Activated CD4-positive, alpha-beta T cell treated with anti-CD3 and anti-CD28 coated beads, Interleukin-2, amount 10 ng/mL, durations not matched to agents 24 days and 14 days (primary cell): ENCODE measurements around the gene C11orf52. TPM values are rescaled to one million over a fixed set of nuclear protein-coding genes. Genes with fewer than 3 reads are reported as not detected.
"Not testable (repeated sequence)": the region's sequence is repeated elsewhere in the genome, so short reads cannot be mapped to it uniquely, and the experiment has no call there.

Source experiments
- DNase-seq: peaks from one replicate; pipeline ENCODE4 v3.0.0; 2022
- H3K27ac Mint-ChIP-seq: one replicate; pipeline ENCODE4 v1.8.0; 2022; ENCODE audit warnings: mild to moderate bottlenecking, mixed read lengths
- H3K27me3 Mint-ChIP-seq: one replicate; pipeline ENCODE4 v1.8.0; 2022; ENCODE audit warnings: mixed read lengths
- H3K36me3 Mint-ChIP-seq: one replicate; pipeline ENCODE4 v1.8.0; 2022; ENCODE audit warnings: low read depth, mild to moderate bottlenecking, mixed read lengths
- H3K4me1 Mint-ChIP-seq: one replicate; pipeline ENCODE4 v1.8.0; 2021; ENCODE audit warnings: mixed read lengths
- H3K4me3 Mint-ChIP-seq: one replicate; pipeline ENCODE4 v1.8.0; 2022; ENCODE audit warnings: mild to moderate bottlenecking, moderate library complexity, mixed read lengths
- H3K9me3 Mint-ChIP-seq: one replicate; pipeline ENCODE4 v1.8.0; 2021; ENCODE audit warnings: mixed read lengths
- intact Hi-C: fragments of 100-400 bp; cut with micrococcal nuclease; formaldehyde crosslinking; loops from one replicate; pipeline ENCODE4 v1.15.1; 2023
- total RNA-seq: library from RNA; stranded (reverse); gene quantifications from 2 replicates; pipeline ENCODE4 v1.2.3, GENCODE V29; 2022

The C11orf52 gene
- total RNA-seq = not detected in 2 replicates

- Mint-ChIP-seq H3K4me1 (no peaks in the 10 kb centered on the region), H3K9me3 (no peaks in the 10 kb centered on the region), H3K27me3 (peaks cover 38% of the 10 kb centered on the region), H3K27ac (no peak within 1 kb of the TSS), H3K36me3 (no peaks in the 10 kb centered on the region), H3K4me3 (no peak within 1 kb of the TSS)
- intact Hi-C loops = no loop called here
- DNase-seq = no peak
These were observed at the start of gene C11orf52 for GRCh38 chr11:111918390-111919256. Gene C11orf52, plus strand, starts transcription at chr11:111918913. Its CDS starts 60 bp downstream, at chr11:111918973.

GRCh38 chr11:111870113-111870512 lies 48.6 kb upstream of the C11orf52 start:
- Mint-ChIP-seq H3K27me3 (no peaks in the 10 kb centered on the region), H3K4me3 (peak overlapping the region; percentile 28), H3K9me3 (no peaks in the 10 kb centered on the region), H3K4me1 (peaks cover 11% of the 10 kb centered on the region), H3K36me3 (peaks cover 38% of the 10 kb centered on the region), H3K27ac (no peak overlapping the region)
- DNase-seq = no peak
- intact Hi-C loops = loop anchor here (2.0 to 10.0 kb wide), 4 partner anchors 57 to 415 kb away; partner anchors contain the start of genes DLAT and SIK2

GRCh38 chr11:111870522-111870885 lies 48.2 kb upstream of the C11orf52 start:
- peak overlapping the region; percentile 96 for H3K4me3 Mint-ChIP-seq
- no peak for DNase-seq
- intact Hi-C loops = loop anchor here (2.0 to 10.0 kb wide), 4 partner anchors 56 to 414 kb away; partner anchors contain the start of genes DLAT and SIK2

GRCh38 chr11:111870886-111871692 lies 47.6 kb upstream of the C11orf52 start, which contains the start of gene ALG9:
Gene ALG9, minus strand, starts transcription at chr11:111871581. Its CDS starts 99 bp downstream, at chr11:111871482.
- Mint-ChIP-seq H3K27ac (peak within 1 kb of the TSS; percentile 90), H3K4me1 (peaks cover 11% of the 10 kb centered on the region), H3K9me3 (no peaks in the 10 kb centered on the region), H3K4me3 (peak within 1 kb of the TSS; percentile 96), H3K36me3 (peaks cover 35% of the 10 kb centered on the region), H3K27me3 (no peaks in the 10 kb centered on the region)
- intact Hi-C loops = loop anchor here (1.0 to 10.0 kb wide), 5 partner anchors 8 to 414 kb away; partner anchors contain the start of genes CFAP68, DLAT, FDXACB1 and SIK2
- peak; percentile 97 for DNase-seq

More at GRCh38 chr11:111870522-111870885, 48.2 kb upstream of the C11orf52 start:
- Mint-ChIP-seq H3K27ac (peak overlapping the region; percentile 90), H3K36me3 (peaks cover 36% of the 10 kb centered on the region), H3K9me3 (no peaks in the 10 kb centered on the region), H3K27me3 (no peaks in the 10 kb centered on the region), H3K4me1 (peaks cover 11% of the 10 kb centered on the region)

DNA sequence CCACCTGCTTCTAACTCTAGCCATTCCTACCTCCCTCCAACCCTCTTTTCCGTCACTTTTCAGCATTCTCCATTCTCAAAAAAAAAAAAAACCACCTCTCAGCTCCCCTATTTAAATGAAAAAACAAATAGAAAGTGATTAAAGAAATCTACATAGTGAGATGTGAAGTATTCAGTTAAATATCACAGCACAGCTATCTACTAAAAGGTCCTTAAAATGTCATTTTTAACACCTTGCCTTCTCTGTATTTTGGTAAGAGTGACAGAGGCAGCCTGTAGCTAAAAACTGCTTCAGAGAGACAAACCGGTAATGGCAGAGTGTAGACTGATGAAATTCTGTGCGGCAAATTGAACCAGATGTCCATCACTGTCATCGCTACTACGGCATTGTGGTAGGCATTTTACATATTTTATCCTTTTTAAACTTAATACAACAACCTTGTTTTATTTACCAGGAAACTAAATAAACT lies 47.0 kb upstream of the C11orf52 start:
- H3K4me1 Mint-ChIP-seq = peaks cover 11% of the 10 kb centered on the region
- intact Hi-C loops = loop anchor here (1.0 to 10.0 kb wide), 5 partner anchors 8 to 413 kb away; partner anchors contain the start of genes CFAP68, DLAT, FDXACB1 and SIK2
- H3K27ac Mint-ChIP-seq = peak overlapping the region; percentile 76
- DNase-seq = no peak
- peak overlapping the region; percentile 96 for H3K4me3 Mint-ChIP-seq
- H3K9me3 Mint-ChIP-seq = no peaks in the 10 kb centered on the region
- H3K27me3 Mint-ChIP-seq = no peaks in the 10 kb centered on the region
- H3K36me3 Mint-ChIP-seq = peaks cover 29% of the 10 kb centered on the region

GRCh38 chr11:111878385-111878848 lies 40.3 kb upstream of the C11orf52 start:
- peaks cover 10% of the 10 kb centered on the region for H3K4me1 Mint-ChIP-seq

GRCh38 chr11:111878849-111879636 lies 39.7 kb upstream of the C11orf52 start, which contains the start of the genes CFAP68 and FDXACB1:
Gene CFAP68, plus strand, starts transcription at chr11:111879541. Its CDS starts 20 bp downstream, at chr11:111879561.
Gene FDXACB1, minus strand, starts transcription at chr11:111879165. Its CDS starts 33 bp downstream, at chr11:111879132.
- peaks cover 11% of the 10 kb centered on the region for H3K36me3 Mint-ChIP-seq
- peak; percentile 98 for DNase-seq
- H3K9me3 Mint-ChIP-seq = no peaks in the 10 kb centered on the region
- peaks cover 10% of the 10 kb centered on the region for H3K4me1 Mint-ChIP-seq
- peak within 1 kb of the TSS; percentile 99 for H3K27ac Mint-ChIP-seq
- intact Hi-C loops = loop anchor here (1.0 to 10.0 kb wide), 10 partner anchors 8 to 502 kb away; partner anchors contain the start of genes ALG9, DLAT, NKAPD1 and PIH1D2
- peak within 1 kb of the TSS; percentile 95 for H3K4me3 Mint-ChIP-seq
- H3K27me3 Mint-ChIP-seq = no peaks in the 10 kb centered on the region

More at GRCh38 chr11:111878385-111878848, 40.3 kb upstream of the C11orf52 start:
- intact Hi-C loops = loop anchor here (2.0 to 10.0 kb wide), 5 partner anchors 104 to 501 kb away; partner anchors contain the start of genes DLAT, POU2AF1 and PPP2R1B
- H3K9me3 Mint-ChIP-seq = no peaks in the 10 kb centered on the region
- peaks cover 12% of the 10 kb centered on the region for H3K36me3 Mint-ChIP-seq
- no peak for DNase-seq
- H3K27ac Mint-ChIP-seq = peak overlapping the region; percentile 99
- H3K27me3 Mint-ChIP-seq = no peaks in the 10 kb centered on the region
- H3K4me3 Mint-ChIP-seq = peak overlapping the region; percentile 95

DNA sequence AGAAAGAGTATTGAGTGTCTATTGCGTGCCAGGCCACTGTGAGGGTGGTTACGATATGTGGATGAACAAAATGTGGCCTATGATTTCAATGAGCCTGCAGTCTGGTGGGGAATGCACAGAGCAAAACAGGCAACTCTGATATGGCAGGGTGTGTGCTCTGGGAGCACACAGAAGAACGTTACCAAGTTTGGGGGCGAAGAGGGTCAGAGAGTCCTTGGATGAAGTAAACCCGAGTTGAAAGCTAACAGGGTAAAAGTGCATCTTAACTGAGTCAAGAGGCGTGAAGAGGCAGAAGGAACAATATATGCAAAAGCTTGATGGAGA lies 39.1 kb upstream of the C11orf52 start:
- no peaks in the 10 kb centered on the region for H3K27me3 Mint-ChIP-seq
- DNase-seq = no peak
- peaks cover 8% of the 10 kb centered on the region for H3K36me3 Mint-ChIP-seq
- H3K4me1 Mint-ChIP-seq = peaks cover 10% of the 10 kb centered on the region
- intact Hi-C loops = loop anchor here (1.0 to 10.0 kb wide), 10 partner anchors 8 to 502 kb away; partner anchors contain the start of genes ALG9, DLAT, NKAPD1 and PIH1D2
- peak overlapping the region; percentile 95 for H3K4me3 Mint-ChIP-seq
- H3K9me3 Mint-ChIP-seq = no peaks in the 10 kb centered on the region
- peak overlapping the region; percentile 99 for H3K27ac Mint-ChIP-seq

DNA sequence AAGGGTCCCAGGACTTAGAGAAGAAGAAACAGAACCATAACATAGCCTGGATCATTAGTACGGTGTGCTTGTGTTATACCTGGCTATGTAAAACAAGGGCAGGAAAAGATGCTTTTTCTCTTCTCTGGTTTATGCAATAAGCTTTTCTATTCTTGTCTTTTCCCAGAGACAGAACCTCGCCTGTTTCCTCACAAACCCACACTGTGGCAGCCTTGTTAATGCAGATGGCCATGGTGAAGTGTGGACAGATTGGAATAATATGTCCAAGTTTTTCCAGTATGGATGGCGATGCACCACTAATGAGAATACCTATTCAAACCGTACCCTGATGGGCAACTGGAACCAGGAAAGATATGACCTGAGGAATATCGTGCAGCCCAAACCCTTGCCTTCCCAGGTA lies 36.5 kb upstream of the C11orf52 start:
- Mint-ChIP-seq H3K27me3 (no peaks in the 10 kb centered on the region), H3K36me3 (peaks cover 4% of the 10 kb centered on the region), H3K4me3 (no peak overlapping the region), H3K9me3 (no peaks in the 10 kb centered on the region), H3K4me1 (peaks cover 10% of the 10 kb centered on the region), H3K27ac (no peak overlapping the region)
- no peak for DNase-seq
- intact Hi-C loops = no loop called here

DNA sequence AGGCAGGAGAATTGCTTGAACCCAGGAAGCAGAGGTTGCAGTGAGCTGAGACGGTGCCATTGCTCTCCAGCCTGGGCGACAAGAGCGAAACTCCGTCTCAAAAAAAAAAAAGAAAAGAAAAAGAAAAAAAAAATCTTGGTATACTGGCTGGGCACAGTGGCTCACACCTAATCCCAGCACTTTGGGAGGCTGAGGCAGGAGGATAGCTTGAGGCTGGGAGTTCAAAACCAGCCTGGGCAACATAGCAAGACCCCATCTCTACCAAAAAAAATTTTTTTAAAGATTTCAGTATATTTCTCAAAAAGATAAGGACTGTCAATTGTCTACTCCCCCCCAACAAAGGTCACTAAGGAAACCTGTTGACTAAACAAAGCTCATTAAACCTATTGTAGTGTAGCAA lies 33.7 kb upstream of the C11orf52 start:
- H3K4me1 Mint-ChIP-seq, H3K9me3 Mint-ChIP-seq, H3K4me3 Mint-ChIP-seq, DNase-seq, intact Hi-C loops, H3K27ac Mint-ChIP-seq, H3K27me3 Mint-ChIP-seq, H3K36me3 Mint-ChIP-seq: not testable (repeated sequence)

- Mint-ChIP-seq H3K36me3 (no peaks in the 10 kb centered on the region), H3K4me1 (no peaks in the 10 kb centered on the region), H3K9me3 (no peaks in the 10 kb centered on the region), H3K4me3 (no peak overlapping the region), H3K27me3 (peaks cover 2% of the 10 kb centered on the region), H3K27ac (no peak overlapping the region)
- no peak for DNase-seq
- intact Hi-C loops = no loop called here
These were observed 32.7 kb upstream of the C11orf52 start for GRCh38 chr11:111886032-111886431.

DNA sequence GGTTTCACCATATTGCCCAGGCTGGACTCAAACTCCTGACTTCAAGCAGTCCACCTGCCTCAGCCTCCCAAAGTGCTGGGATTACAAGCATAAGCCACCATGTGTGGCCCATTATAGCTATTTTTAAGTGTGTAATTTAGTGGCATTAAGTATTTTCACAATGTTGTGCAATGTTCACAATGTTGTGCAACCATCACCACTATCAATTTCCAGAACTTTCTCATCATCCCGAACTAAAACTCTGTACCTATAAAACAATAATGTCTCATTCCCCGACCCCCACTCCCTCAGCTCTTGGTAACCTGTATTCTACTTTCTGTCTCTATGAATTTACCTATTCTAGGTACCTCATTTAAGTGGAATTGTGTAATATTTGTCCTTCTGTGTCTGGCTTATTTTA lies 31.9 kb upstream of the C11orf52 start:
- H3K36me3 Mint-ChIP-seq = no peaks in the 10 kb centered on the region
- H3K27ac Mint-ChIP-seq = no peak overlapping the region
- intact Hi-C loops = no loop called here
- H3K27me3 Mint-ChIP-seq = peaks cover 3% of the 10 kb centered on the region
- no peaks in the 10 kb centered on the region for H3K9me3 Mint-ChIP-seq
- no peaks in the 10 kb centered on the region for H3K4me1 Mint-ChIP-seq
- H3K4me3 Mint-ChIP-seq = no peak overlapping the region
- DNase-seq = no peak
